SKM-1 (cell line): ENCODE data around the gene SLPI.

ENCODE experiments used
- DNase-seq: peaks from one replicate; lab custom pipeline; 2025; ENCODE audit not compliant: unreplicated experiment; lab: John Stamatoyannopoulos, UW

The SLPI gene, protein sequence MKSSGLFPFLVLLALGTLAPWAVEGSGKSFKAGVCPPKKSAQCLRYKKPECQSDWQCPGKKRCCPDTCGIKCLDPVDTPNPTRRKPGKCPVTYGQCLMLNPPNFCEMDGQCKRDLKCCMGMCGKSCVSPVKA

DNA sequence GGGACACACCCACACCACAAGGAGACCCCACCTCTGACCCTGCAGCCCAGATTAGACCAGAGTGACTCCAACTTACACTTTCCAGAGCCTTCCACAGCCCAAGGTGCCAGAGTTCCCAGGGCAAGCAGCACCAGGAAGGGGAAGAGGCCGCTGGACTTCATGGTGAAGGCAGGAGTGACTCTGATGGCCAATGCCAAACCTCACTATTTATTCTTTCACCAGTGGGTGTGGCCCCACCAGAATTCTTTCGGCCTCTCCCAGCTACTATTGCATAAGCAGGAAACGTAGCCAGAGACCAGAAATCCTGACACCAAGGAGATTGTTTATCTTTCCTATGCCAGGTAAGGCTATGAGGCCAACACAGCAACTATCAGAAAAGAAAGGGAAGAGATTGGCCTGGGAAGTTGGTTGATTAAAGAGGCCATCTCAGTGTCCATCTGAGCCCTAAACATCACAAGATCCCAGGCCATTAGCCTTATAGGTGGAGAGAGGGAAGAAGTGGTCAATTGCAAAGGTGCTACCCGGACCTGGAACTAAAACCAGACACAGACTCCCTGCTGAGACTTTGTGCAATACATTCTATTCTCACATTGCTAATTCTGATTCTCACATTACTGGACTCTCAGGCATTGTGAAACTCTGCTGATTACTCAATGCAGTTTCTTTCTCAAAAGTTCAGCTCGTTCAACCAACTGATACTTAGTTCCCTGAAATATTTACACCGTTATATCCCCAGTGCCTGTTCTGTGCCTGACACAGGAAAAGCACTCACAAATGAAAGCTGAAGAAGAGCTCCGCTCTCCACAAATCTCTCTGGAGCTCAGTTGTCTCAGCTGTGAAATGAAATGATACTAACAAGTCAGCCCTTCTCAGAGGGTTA lies at the start of gene SLPI:
SLPI (minus strand) TSS at position 182 of the 880 bp plus-strand sequence; CDS start at position 161, 21 bp downstream.
- DNase-seq: peak; percentile 97

- no peak for DNase-seq
Observed at GRCh38 chr20:45303586-45304463, 49.5 kb upstream of the SLPI start.

DNA sequence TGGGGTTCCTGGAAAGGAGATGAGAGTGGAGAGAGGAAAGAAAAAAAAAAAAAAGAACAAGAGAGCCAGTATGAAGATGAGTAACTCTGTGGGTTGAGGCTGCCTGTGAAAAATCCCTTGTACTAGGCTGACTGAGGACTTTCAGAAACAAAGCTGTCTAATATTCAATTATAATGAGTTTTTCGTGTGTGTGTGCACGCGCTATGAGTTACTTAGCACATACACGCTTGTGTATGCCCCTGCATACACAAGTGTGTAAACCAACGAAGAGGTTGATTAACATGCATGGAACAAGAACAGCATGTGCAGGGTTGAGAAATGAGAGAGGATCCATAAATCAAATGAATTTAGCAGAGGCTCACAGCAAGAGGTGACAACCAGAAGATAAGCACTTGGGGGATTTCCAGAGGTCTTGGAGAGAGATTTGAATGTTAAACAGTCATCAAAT lies 47.5 kb upstream of the SLPI start:
- no peak for DNase-seq

- DNase-seq: peak; percentile 12
Observed at GRCh38 chr20:45300961-45301360, 46.6 kb upstream of the SLPI start.

GRCh38 chr20:45299786-45300185 lies 45.4 kb upstream of the SLPI start:
- no peak for DNase-seq

- DNase-seq: no peak
Observed at GRCh38 chr20:45297786-45298497, 43.6 kb upstream of the SLPI start.

GRCh38 chr20:45294659-45295058 lies 40.3 kb upstream of the SLPI start:
- no peak for DNase-seq

- no peak for DNase-seq
Observed at GRCh38 chr20:45294003-45294368, 39.6 kb upstream of the SLPI start.

GRCh38 chr20:45293041-45294002 lies 39.0 kb upstream of the SLPI start:
- peak; percentile 78 for DNase-seq

DNA sequence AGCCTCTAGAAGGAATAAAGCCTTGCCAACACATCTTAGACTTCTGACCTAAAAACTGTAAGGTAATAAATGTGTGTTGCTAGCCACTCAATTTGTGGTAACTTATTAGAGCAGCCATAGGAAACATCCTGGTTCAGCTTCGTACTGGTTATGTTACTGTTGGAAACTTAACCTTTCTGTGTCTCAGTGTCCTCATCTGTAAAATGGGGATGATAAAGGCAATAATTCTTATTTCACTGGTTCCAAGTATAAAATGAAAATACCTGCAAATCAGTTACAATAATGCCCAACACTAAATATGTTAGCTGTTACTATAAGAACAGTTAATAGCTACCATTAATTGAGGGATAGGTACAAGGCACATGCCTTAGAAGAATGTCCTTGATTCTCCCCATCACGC lies 38.0 kb upstream of the SLPI start:
- no peak for DNase-seq

DNA sequence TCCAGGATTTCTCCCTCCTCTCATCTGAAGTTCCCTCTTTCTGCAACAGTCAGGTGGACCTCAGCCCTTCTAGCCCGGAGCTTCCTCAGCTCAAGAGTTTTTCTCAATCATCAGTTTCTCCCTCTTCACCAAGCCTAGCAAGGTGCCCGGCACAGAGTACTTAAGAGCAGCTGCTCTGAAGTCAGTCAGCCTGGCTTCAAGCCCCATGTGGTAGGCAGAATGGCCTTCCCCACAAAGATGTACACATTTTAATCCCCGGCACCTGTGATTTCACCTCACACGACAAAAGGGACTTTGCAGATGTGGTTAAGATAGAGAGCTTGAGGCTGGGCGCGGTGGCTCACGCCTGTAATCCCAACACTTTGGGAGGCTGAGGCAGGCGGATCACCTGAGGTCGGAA lies 37.2 kb upstream of the SLPI start:
- no peak for DNase-seq

- peak; percentile 77 for DNase-seq
Observed at GRCh38 chr20:45290677-45291355, 36.5 kb upstream of the SLPI start.

- DNase-seq: no peak
Observed at GRCh38 chr20:45289942-45290676, 35.7 kb upstream of the SLPI start.

GRCh38 chr20:45288860-45289259 lies 34.5 kb upstream of the SLPI start:
- DNase-seq: no peak

DNA sequence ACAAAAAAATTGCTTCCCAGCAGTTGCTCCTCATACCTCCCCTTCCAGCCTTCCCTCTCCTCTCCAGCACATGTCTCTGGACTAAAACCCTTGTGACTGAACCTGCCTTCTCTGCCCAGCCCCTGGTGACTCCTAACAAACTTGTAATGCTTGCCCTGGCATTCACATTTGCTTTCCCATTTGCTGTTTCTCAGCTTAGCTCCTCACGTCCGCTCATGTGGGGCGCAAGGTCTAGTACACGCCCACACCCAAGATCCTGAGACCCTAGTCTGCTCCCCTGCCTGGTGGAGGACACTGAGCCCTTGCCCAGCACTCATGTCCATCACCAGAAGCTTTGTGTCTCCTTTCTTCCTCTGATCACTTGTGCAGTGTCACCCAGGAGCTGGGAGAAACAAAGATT lies 34.0 kb upstream of the SLPI start:
- DNase-seq: no peak

GRCh38 chr20:45283551-45284057 lies 29.2 kb upstream of the SLPI start:
- no peak for DNase-seq

GRCh38 chr20:45282700-45283550 lies 28.6 kb upstream of the SLPI start:
- no peak for DNase-seq
